GM21447 (cell line): Measurements from ENCODE around the gene SLX1B.
"Not testable (repeated sequence)": the region's sequence is repeated elsewhere in the genome, so short reads cannot be mapped to it uniquely, and the experiment has no call there.

ENCODE experiments used
- ATAC-seq: cut with Tn5 transposase; IDR thresholded peaks from one replicate; pipeline ENCODE4 v1.9.1; 2021; ENCODE audit not compliant: unreplicated experiment

The SLX1B gene

DNA sequence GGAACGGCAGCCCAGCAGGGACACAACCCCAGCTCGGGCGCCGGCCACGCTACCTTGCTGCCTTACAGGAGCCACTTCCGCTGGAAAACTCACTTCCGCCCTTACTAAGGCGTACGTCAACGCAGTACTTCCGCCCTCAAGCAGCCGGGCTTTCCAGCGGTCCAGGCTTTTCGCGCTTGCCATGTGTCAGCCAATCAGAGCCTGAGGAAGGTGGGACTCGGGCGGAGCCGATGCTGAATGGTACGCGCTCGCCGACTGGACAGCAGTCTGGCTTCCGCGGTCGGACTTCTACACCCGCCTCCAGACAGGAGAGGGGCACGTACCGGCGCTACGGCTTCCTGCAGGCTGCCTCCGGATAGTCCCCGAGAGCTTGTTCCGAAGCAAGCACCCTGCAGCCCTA is at the start of gene SLX1B, which contains the start of gene BOLA2:
TSS of gene SLX1B (plus strand) at position 265 of the 400 bp plus-strand sequence.
TSS of gene BOLA2 (minus strand) at position 83 of the 400 bp plus-strand sequence. CDS start 98 bp downstream, outside the sequence.
- peak; percentile 83 for ATAC-seq

DNA sequence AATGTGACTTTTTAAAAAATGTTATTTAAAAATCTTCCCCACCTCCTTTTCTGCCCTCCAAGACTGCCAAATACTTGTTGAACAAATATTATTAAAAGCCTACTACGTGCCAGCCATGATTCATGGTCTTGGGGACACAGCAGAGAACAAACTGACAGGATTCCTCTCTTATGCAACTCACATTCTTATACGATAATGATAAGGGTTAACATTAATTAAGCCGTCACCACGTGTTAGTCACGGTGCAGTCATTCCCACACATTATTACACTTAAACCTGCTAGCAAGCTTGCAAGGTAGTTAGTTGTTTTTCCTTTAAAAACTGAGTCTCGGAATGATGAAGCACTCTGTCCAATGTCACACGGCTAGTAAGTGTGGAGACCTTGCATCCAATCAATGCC is 49.1 kb upstream of the SLX1B start:
- not testable (repeated sequence) for ATAC-seq

DNA sequence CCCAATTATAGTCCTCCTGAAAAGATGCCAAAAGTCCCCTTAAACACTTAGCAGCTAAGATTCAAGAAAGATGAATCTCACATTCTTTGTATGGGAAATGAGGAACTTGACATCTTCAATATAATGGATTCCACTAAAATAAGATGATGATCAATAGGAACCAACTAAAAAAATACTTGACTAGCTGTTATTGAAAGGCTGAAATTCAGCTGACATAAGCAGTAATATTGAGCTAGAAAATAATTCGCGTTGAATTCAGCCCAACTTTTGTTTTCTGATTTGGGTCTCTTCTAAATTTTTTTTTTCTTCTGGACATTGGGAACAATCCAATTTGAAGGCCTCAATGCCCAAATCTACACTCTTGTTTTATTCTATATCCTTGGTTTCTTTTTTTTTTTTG is 30.7 kb upstream of the SLX1B start:
- not testable (repeated sequence) for ATAC-seq

DNA sequence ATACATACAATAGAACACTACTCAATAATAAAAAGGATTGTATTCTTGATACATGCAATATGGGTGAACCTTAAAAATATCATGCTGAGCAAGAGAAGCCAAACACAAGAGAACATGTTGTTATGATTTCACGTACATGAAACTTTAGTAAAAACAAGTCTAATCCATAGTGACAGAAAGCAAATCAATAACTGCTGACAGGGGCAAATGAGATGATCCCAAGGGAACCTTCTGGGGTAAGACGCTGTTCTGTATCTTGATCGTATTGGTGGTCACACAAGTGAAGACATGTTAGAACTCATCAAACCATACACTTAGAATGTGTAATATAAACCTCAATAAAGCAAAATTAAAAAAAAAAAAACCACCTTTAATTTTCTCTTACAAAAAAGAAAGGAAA is 28.9 kb upstream of the SLX1B start:
- ATAC-seq, result not testable (repeated sequence)

DNA sequence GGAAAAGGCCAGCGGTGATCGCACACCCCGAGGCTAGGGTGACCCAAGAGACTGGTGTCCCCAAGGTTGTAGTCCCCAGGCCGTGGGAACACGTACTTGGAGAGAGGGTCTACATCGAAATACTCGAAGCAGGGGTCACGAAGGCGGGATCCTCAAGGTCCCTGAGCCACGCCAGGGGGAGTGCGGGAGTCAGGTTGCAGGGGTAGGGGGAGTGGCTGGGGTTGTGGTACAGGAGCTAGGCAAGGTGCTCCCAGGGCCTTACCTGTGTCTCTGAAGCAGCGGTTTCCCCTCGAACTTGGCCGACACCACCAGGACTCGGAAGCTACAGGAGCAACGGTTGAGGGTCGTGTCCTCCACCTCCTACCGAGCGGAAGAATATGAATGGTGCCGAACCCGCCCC is 579 bp upstream of the SLX1B start:
- peak; percentile 20 for ATAC-seq

DNA sequence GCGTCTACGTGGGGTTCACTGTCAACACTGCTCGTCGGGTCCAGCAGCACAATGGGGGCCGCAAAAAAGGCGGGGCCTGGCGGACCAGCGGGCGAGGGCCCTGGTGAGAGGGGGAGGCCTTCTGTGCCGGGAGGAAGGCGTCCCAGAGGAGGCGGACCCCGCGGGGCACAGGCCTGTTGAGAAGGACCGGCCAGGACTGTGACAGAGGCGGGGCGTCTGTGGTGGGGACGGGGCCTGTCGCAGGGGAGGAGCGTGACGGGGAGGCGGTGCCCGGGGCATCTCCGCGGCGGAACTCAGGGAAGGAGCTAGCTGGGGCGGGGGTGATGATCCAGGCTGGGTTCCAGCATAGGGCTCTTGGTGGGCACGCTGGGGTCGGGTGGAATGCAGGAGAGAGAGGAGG is 495 bp downstream of the SLX1B start:
- ATAC-seq, result peak; percentile 63

DNA sequence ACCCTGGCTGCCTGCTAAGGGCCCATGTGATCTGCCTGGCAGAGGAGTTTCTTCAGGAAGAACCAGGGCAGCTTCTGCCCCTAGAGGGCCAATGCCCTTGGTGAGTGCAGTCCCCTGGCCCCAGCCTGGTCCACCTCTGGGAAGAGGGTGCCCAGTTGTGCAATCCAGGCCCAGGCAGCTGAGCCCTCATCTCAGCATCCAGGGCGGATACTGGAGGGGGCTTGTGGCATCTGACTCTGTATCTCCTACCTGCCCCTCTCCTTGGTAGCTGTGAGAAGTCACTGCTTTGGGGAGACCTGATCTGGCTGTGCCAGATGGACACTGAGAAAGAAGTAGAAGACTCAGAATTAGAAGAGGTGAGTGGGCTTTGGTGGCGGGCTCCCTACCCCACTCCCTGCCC is 3.3 kb downstream of the SLX1B start:
- ATAC-seq, result not testable (repeated sequence)

DNA sequence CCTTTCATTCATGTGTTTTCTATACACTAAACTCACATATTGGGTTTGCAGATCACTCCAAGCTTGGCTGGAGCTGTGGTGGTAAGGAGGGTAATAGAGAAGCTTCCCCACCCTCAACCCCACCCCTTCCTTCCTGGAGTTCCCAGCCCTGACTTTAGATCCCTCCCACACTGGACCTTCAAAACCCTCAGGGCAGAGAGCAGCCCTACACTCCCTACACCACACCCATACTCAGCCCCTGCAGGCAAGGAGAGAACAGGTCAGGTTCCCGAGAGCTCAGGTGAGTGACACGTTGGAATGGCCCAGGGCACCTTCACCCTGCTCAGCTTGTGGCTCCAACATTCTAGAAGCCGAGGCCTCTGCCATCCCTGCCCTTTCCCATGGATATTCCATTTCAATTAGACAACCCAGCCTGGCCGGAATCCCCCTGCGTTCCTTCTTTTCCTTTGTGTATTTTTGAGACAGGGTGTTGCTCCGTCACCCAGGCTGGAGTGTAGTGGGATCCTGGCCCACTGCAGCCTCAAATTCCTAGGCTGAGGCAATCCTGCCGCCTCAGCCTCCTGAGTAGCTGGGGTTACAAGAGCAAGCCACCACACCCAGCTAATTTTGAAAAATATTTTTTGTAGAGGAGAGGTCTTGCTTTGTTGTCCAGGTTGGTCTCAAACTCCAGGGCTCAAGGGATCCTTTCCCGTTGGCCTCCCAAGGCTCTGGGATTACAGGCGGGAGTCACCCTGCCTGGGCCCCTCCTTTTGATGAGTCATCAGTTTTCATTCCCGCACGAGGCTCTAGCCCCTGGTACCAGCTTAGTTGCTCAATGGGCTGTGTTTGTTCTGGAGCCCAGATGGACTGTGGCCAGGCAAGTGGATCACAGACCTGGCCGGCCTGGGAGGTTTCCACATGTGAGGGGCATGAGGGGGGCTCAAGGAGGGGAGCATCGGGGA is 5.6 kb downstream of the SLX1B start, which contains the start of gene SULT1A4:
TSS of gene SULT1A4 (plus strand) at position 208 of the 941 bp plus-strand sequence. CDS start 1,473 bp downstream, outside the sequence.
- ATAC-seq, result not testable (repeated sequence)

DNA sequence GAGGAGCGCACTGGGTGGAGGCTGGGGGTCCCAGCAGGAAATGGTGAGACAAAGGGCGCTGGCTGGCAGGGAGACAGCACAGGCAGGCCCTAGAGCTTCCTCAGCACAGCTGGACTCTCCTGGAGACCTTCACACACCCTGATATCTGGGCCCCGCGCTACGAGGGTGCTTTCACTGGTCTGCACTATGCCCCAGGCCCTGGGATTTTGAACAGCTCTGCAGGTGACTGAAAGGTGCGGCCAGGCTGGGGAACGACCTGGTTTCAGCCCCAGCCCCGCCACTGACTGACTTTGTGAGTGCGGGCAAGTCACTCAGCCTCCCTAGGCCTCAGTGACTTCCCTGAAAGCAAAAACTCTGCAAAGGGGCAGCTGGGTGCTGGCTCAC is 6.3 kb downstream of the SLX1B start:
- not testable (repeated sequence) for ATAC-seq

DNA sequence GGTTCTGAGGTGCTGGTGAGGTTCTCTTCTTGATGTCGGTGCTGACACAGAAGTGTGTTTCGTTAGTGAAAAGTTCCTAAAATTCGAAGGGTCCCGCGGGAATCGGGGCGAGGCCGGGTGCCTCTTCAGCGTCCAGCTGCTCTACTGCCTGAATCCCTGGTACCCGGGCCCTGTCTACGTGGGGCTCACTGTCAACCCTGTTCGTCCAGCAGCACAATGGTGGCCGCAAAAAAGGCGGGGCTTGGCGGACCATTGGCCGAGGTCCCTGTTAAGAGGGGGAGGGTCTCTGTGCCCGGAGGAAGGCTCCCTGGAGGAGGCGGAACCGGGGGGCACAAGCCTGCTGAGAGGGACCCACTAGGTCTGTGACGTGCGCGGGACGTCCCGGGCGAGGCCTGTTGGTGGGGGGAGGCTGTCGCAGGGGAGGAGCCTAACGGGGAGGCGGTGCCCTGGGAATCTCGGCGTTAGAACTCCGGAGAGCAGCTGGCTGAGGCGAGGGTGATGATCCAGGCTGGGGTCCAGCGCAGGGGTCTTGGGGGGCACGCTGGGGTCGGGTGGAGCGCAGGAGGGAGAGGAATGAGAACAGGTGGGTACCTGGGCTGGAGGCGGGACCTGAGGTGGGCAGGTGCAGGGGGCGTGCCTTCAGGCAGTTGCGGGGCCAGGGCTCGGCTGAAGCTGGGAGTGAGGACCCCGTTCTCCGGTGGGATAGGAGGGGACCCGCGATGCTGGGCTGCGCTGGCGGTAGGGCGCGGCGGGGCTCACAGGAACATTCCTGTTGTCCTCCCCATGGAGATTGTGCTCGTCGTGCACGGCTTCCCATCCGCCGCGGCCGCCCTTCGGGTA is 11.9 kb downstream of the SLX1B start:
- ATAC-seq, result not testable (repeated sequence)

DNA sequence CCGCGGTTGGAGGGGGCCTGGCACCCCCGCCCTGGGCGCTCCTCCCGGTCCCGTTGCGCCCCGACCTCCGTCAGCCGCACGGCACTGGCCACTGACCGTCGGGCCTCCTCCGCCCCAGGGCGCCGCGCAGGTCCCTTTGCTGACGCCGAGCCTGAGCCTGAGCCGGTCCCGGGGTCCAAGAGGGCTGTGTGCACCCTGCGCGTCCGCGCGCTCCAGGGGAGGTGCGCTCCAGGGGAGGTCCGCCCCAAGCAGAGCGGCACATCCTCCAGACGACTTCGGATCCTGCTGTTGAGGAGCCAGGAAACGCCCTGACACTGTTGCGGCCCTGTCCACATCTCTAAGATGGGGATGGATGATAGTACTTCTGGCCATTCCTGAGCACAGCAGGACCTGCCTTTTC is 12.6 kb downstream of the SLX1B start:
- not testable (repeated sequence) for ATAC-seq

DNA sequence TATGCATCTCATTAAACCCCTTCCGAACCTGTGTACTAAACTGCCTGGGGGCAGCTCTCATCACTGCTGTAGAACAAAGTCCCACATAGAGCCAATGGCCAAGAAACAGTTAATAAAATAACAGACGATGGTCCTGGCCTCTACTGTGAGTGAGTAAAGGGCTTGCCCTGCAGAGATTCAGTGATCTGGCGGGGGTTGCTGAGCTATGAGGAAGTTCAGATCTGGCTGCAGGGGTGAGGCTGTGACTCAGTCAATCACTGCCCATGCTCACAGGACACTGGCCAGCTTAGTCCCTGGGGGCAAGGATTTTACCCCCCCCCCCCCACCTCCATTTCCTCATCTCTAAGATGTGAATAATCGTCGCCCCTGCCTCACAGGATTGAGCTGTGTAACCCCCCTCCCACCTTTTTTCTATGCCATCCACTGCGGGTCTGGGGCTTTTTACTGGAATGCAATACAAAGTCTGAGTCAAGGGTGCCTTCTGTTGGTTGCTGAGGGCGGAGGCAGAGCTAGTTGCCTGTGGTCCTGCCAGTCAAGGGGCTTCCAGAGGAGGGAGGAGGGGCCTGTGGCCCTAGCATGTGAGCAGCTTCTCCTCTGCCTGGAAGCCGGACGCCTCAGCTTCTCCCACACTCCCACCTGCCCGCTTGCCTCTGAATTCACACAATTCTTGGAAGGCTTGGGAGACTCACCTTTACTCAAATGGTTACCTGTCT is 13.5 kb downstream of the SLX1B start:
- ATAC-seq, result not testable (repeated sequence)

DNA sequence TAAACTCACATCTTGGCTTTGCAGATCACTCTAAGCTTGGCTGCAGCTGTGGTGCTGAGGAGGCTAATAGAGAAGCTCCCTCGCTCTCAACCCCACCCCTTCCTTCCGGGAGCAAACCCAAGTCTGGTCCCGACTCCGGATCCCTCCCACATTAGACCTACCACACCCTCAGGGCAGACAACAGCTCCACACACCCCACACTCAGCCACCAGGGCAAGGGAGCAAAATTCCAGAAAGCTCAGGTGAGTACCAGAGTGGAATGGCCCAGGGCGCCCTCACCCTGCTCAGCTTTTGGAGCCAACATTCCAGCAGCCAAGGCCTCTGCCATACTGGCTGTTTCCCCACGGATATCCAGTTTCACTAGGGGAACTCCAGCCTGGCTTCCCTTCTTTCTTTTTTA is 15.3 kb downstream of the SLX1B start:
- not testable (repeated sequence) for ATAC-seq

DNA sequence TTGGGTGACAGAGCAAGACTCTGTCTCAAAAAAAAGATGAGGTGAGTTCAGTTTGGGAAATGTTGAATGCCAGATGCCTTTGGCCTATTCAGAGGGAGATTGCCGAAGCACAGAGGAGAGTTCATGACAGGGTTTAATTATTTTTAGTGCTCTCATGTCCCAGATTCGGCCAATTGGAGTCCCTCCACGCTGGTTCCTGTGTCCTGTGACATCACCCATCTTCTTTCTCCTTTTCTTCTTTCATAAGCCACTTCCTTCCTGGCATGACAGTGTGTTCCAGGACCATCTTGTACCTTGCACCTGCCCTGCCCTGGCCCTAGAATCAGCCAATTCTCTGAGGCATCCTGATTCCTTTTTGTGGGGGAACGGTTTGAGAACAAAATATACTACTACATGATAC is 17.7 kb downstream of the SLX1B start:
- not testable (repeated sequence) for ATAC-seq

DNA sequence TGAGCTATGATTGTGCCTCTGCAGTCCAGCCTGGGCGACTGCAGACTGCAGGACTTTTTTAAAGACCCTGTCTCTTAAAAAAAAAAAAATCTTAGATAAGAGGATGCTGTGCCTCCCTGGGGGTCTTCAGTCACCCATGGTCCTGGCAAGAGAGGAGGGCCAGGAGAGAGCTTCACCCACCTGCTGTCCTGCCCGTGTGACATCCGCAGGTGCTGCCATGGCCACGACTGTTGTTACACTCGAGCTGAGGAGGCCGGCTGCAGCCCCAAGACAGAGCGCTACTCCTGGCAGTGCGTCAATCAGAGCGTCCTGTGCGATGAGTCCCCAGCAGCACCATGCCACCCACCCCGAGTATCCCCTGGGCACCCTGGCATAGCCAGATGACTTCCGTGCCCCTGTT is 27.9 kb downstream of the SLX1B start:
- ATAC-seq, result not testable (repeated sequence)

DNA sequence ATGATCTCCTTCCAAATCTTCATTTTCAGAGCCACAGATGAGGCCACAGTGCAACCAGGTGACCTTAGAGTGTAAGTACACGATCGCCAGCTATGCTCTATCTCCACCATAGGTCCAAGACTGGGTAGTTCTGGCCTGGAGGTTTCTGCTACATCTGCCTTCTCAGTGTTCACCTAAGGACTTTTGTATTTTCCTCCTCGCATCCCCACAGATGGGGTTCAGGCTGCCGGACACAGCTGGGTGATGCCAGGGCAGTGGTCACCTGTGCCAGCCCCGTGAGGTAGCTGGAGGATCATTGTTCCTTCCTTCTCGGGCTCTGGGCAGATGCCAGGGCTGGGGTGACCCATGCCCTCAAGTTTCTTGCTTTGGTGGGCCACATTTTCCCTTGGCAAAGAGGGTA is 52.0 kb downstream of the SLX1B start, which contains the start of gene NPIPB12:
TSS of gene NPIPB12 (minus strand) at position 101 of the 400 bp plus-strand sequence.
- not testable (repeated sequence) for ATAC-seq
